ENCODE results near the gene KRT7. TPM values are rescaled to one million over a fixed set of nuclear protein-coding genes. Genes with fewer than 3 reads are reported as not detected.

The KRT7 gene
- total and polyA plus RNA-seq, 9 of the 15 experiments (the other 6 are each of a cell fraction or from before 2014, with no cell fraction given), result 1.4 TPM; not detected in 8

DNA sequence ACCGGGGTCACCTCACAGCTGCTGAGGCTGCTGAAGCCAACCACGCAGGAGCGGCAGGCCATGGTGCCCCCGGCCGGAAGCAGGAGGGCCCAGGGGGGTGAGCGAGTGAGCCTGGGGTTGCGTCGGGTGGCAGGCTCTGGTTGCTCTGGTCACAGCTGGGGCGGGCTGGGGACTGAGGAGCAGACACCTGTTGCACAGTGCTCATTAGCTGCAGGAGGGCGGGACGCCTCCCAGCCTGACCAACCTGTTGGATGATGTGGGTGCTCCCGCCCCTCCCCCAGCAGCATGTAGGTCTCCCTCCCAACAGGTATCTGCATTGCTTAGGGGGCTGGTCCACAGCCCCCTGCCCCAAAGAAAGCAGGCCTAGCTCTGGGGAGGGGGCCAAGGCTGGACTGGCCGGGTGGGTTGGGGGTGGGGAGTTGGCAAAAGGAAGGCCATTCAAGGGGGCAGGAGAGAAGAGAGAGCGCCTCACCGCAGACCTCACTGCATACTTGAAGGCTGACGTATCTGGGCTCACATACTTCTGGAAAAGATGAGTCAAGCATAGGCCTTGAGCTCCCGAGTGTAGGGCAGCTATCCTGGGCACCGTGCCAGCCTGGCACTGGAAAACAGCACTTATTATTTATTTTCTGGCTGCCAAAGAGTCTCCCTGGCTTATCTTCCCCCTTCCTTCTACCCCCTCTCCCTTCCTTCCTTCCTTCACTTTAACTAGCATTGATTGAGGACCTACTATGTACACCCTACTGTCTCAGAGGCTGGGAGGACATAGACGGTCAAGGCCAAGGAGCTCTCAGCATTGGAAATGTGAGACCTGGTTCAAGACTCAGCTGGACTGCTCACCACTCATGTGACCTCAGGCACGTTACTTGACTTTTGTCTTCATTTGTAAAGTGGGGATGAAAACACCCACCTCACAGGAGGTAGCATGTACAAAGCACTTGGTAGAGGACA lies 40.9 kb upstream of the KRT7 start, which contains the start of gene KRT80:
Gene KRT80 (minus strand): TSS at position 174 of the 951 bp plus-strand sequence. CDS start 112 bp downstream, at position 62.
- ChIA-PET CTCF (ENCODE audit: low intra/inter-chr PET ratio) (interaction anchor here (0.7 kb wide), 1 partner anchor 283 kb away, joined by 3 read pairs; no protein-coding TSS in a partner anchor), POLR2A (interaction anchor here (0.5 to 1.6 kb wide), 2 partner anchors 12 to 59 kb away, joined by 3 to 4 read pairs; no protein-coding TSS in a partner anchor)
- no peak for ATAC-seq
- H3K9me1 ChIP-seq (ENCODE audit: control insufficient read depth, insufficient read depth, low read length), result no peaks in the 10 kb centered on the region
- TF ChIP-seq HIVEP1 (CRISPR knock-in tag; IDR thresholded peaks at IDR 0.05) (no peak), HSF4 (CRISPR knock-in tag; IDR thresholded peaks at IDR 0.05; ENCODE audit: borderline replicate concordance) (no peak), ZNF316 (IDR thresholded peaks at IDR 0.05) (no peak), ZKSCAN1 (IDR thresholded peaks at IDR 0.05; ENCODE audit: low read depth, low read length) (peak; percentile 29; the same call in 1 of the 2 replicates)
- WGBS (ENCODE audit: insufficient coverage, low coverage, missing lambda C conversion rate), result 2% methylated on average over 14 of the region's 20 CpGs
- FAIRE-seq, result no peak
- H3K9ac ChIP-seq (ENCODE audit: insufficient read depth in 1 of 2, low read depth in 2 of 2, low read length in 2 of 2), result no peak within 1 kb of the TSS
- H2AFZ ChIP-seq (ENCODE audit: low read depth, low read length), result no peak within 1 kb of the TSS
- in situ Hi-C loops (cut with MboI), result no loop called here
- no TSS peak for BruUV-seq (replicated peaks)
- no peaks in the 10 kb centered on the region for H3K9me3 ChIP-seq (replicated peaks; ENCODE audit: control insufficient read depth, insufficient read depth, low read depth, low read length)
- H3K4me3 ChIP-seq, result no peak within 1 kb of the TSS
- no peaks in the 10 kb centered on the region for H3K36me3 ChIP-seq (ENCODE audit: control insufficient read depth, insufficient read depth, low read length)
- H3K27me3 ChIP-seq (ENCODE audit: control insufficient read depth in 2 of 2, insufficient read depth in 2 of 2, low read length in 2 of 2), result peaks cover 0 to 30% of the 10 kb centered on the region in 2 experiments; a peak in 2 of 5 replicates
- H3K4me1 ChIP-seq (replicated peaks in 1 of 2; ENCODE audit: control insufficient read depth in 2 of 2, insufficient read depth in 2 of 2, low read length in 2 of 2), result peaks cover 0 to 4% of the 10 kb centered on the region in 2 experiments; a peak in 1 of 5 replicates
- H3K79me2 ChIP-seq (ENCODE audit: control insufficient read depth, insufficient read depth, low read length), result no peaks in the 10 kb centered on the region
- no peaks in the 10 kb centered on the region for H4K20me1 ChIP-seq (replicated peaks; ENCODE audit: control insufficient read depth, insufficient read depth, low read length)
- intact Hi-C loops (cut with micrococcal nuclease), result no loop called here
- DNase-seq (ENCODE audit: extremely low read depth in 1 of 4, low spot score in 3 of 4), result no peak
- no peak within 1 kb of the TSS for H3K27ac ChIP-seq (ENCODE audit: extremely low read depth, low read depth, low read length)
- H3K4me2 ChIP-seq (ENCODE audit: insufficient read depth, low read length), result no peak within 1 kb of the TSS

Data from K562 (cell line).